ENCODE results near the gene HSD17B3.

- TF ChIP-seq CTCF (IDR thresholded peaks at IDR 0.05) (peak in 2 of 3 donors; percentile 52 to 55), POLR2A (IDR thresholded peaks at IDR 0.05) (no peak)
Measured at GRCh38 chr9:96327694-96328352, 25.8 kb upstream of the HSD17B3 start.
